Adrenal gland (tissue), 12 donors: ENCODE results near the gene FAM241A. TPM values are rescaled to one million over a fixed set of nuclear protein-coding genes. Genes with fewer than 3 reads are reported as not detected.
A peak's percentile ranks its signal among the peaks of the same experiment; 100 is the strongest.
"Not testable (repeated sequence)": the region's sequence is repeated elsewhere in the genome, so short reads cannot be mapped to it uniquely, and the experiment has no call there.

Experiments
- DNase-seq, 7 donors: peaks; one replicate each; pipeline ENCODE4 v3.0.0-alpha.2; 2019 to 2020
- H3K27ac ChIP-seq, 5 donors: fragments of 200-600 bp; sonication (generic) in 4 of 5; 1 replicate in 3 of 5; 2 replicates in 2 of 5; pipeline versions ENCODE4 v1.5.1 to v1.8.0; 2016 to 2020; ENCODE audit warnings: mild to moderate bottlenecking in 1 of 5
- H3K27me3 ChIP-seq: fragments of 200-600 bp; 2 replicates; pipeline ENCODE4 v1.8.0; 2021
- H3K36me3 ChIP-seq, 2 donors: fragments of 200-600 bp; replicated peaks in 1 of 2; 1 replicate in 1 of 2; 2 replicates in 1 of 2; pipeline versions ENCODE4 v1.5.1 to v1.8.0; 2018 to 2022
- H3K4me1 ChIP-seq, 2 donors: fragments of 200-600 bp; replicated peaks in 1 of 2; 1 replicate in 1 of 2; 2 replicates in 1 of 2; pipeline versions ENCODE4 v1.5.1 to v1.8.0; 2018 to 2021
- H3K4me3 ChIP-seq, 4 donors: fragments of 200-600 bp; sonication (generic) in 3 of 4; one replicate each; pipeline ENCODE4 v1.5.1; 2016 to 2018
- H3K9me3 ChIP-seq, 3 donors: fragments of 200-600 bp; sonication (generic) in 1 of 3; replicated peaks in 1 of 3; 1 replicate in 2 of 3; 2 replicates in 1 of 3; pipeline versions ENCODE4 v1.5.1 to v1.8.0; 2016 to 2021
- CTCF ChIP-seq, 6 experiments: fragments of 450-650 bp in 4 of 6; fragments of 200-600 bp in 2 of 6; sonication (generic) in 1 of 6; IDR thresholded peaks; 1 replicate in 5 of 6; 2 replicates in 1 of 6; pipeline versions ENCODE4 v1.5.1 to v1.8.0; 2016 to 2021; ENCODE audit warnings: antibody characterized with exemption in 6 of 6, mild to moderate bottlenecking in 2 of 6, moderate library complexity in 1 of 6
- POLR2A ChIP-seq, 2 donors: fragments of 450-650 bp; IDR thresholded peaks; one replicate each; pipeline ENCODE4 v1.6.1; 2017; ENCODE audit warnings: antibody characterized with exemption in 2 of 2, mild to moderate bottlenecking in 2 of 2, moderate library complexity in 1 of 2
- WGBS, 4 donors: extraction: QIAGEN DNeasy Blood & Tissue Kit in 2 of 4; methylation state at CpG; one replicate each; pipeline versions ENCODE4 v1.1.5 to v1.1.7; 2013 to 2017; 5-methylcytosine and 5-hydroxymethylcytosine counted together
- intact Hi-C, 2 donors: fragments of 100-400 bp; cut with DNase I; formaldehyde crosslinking; loops; one replicate each; pipeline versions ENCODE4 v1.14.1 to v1.15.0; 2022 to 2023
- polyA plus RNA-seq, 3 donors: library from polyadenylated mRNA; stranded (reverse); fragments of 200-250 nt in 2 of 3; fragments of 350-450 nt in 1 of 3; fragmentation: Illumina TruSeq in 1 of 3; extraction: RNeasy Lipid Tissue Mini Kit (QIAGEN cat#74804) in 1 of 3; gene quantifications; one replicate each; pipeline ENCODE4 v1.2.3, GENCODE V29; 2013 to 2014
- total RNA-seq, 9 donors: library from RNA; depleted of rRNA in 4 of 9; stranded (reverse); fragments of >200 nt in 4 of 9; fragments of 120-200 nt in 1 of 9; fragmentation: NEBNext Ultra II Directional in 1 of 9; extraction: Animal tissue kit (Norgen Biotek cat#: 25700) in 1 of 9; gene quantifications; one replicate each; pipeline versions ENCODE4 v1.1.0 to v1.2.4, GENCODE V29; 2013 to 2023
- donor health status: healthy with polysubstance abuse.
- donor health status: Bipolar disorder and iron deficiency.
- donor health status: DM: yes; HTN: yes; CAD: no.
- donor health status: DM: no; HTN: no; CAD: no.
- donor health status: DM: no; HTN: no; CAD: no.
- donor health status: DM: yes; HTN: yes; CAD: no.

FAM241A gene
- total and polyA plus RNA-seq, 12 donors = 0.55 to 4.6 (median 2.8) TPM

DNA sequence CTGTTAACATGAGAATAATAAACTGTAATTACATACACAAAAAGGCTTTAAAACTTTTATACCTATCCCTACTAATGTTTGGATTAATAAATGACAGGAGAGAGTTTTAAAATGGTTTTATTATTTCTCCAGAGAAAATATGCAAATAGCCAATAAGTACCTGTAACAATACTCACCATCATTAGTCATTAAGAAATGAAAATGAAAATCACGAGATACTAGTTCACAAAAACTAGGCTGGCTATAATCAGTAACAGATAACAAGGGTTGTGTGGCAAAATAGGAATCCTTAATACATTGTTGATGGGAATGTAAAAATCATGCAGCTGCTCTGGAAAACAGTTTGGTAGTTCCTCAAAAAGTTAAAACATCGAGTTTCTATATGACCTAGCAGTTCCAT lies 61.2 kb downstream of the FAM241A start:
- Histone ChIP-seq H3K27me3 (no peaks in the 10 kb centered on the region), H3K4me1 (no peaks in the 10 kb centered on the region), H3K27ac (no peak overlapping the region), H3K36me3 (no peaks in the 10 kb centered on the region), H3K4me3 (no peak overlapping the region), H3K9me3 (no peaks in the 10 kb centered on the region)
- 70 to 82% (median 77%) methylated on average over 2 of the region's 2 CpGs for WGBS, 4 donors
- TF ChIP-seq POLR2A (IDR thresholded peaks at IDR 0.05) = no peak
- TF ChIP-seq CTCF (IDR thresholded peaks at IDR 0.05) = no peak
- no peak for DNase-seq
- intact Hi-C loops = no loop called here

- H3K9me3 ChIP-seq, H3K36me3 ChIP-seq, intact Hi-C loops, H3K4me3 ChIP-seq, H3K4me1 ChIP-seq, H3K27ac ChIP-seq, H3K27me3 ChIP-seq: not testable (repeated sequence)
- 62 to 73% (median 66%) methylated on average over 7 of the region's 7 CpGs for WGBS, 4 donors
- peak in 3 of 7 donors; percentile 9 to 31 (median 15) for DNase-seq
Observed at GRCh38 chr4:112208137-112209095, 63.2 kb downstream of the FAM241A start.

DNA sequence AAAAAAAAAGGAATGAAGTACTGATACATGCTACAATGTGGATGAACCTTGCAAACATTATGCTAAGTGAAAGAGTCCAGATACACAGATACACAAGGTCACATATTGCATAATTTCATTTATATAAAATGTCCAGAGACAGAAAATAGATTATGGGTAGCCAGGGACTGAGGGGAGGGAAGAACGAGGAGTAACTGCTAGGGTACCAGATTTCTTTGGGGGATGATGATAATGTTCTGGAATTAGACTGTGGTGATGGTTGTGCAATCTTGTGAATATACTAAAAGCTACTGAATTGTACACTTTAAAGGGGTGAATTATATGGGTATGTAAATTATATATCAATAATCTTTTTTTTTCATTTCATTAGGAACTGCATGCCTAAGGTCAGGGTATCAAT lies 65.5 kb downstream of the FAM241A start:
- Histone ChIP-seq H3K4me1 (peaks cover 0 to 6% of the 10 kb centered on the region in 2 donors), H3K4me3 (no peak overlapping the region), H3K36me3 (no peaks in the 10 kb centered on the region), H3K9me3 (no peaks in the 10 kb centered on the region), H3K27me3 (no peaks in the 10 kb centered on the region), H3K27ac (no peak overlapping the region)
- 64 to 78% (median 68%) methylated on average over 1 of the region's 1 CpG for WGBS, 4 donors
- intact Hi-C loops = no loop called here
- DNase-seq = no peak
- no peak for TF ChIP-seq CTCF (IDR thresholded peaks at IDR 0.05)
- no peak for TF ChIP-seq POLR2A (IDR thresholded peaks at IDR 0.05)

DNA sequence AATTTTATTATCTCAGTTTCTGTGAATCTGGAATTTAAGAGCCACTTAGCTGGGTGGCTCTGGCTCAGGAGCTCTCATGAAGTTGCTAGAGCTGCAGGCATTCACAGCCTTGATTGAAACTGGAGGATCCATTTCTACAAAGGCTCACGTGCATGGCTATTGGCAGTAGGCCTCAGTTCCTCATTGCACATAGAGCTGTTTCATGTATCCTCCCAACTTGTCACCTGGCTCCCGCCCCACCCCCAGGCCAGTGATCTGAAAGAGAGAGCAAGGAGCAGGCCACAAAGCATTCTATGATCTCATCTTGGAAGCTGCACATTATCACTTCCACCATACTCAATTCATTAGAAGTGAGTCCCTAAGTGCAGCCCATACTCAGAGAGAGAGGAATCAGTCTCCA lies 67.8 kb downstream of the FAM241A start:
- Histone ChIP-seq H3K36me3 (no peaks in the 10 kb centered on the region), H3K9me3 (no peaks in the 10 kb centered on the region), H3K4me1 (peaks cover 0 to 6% of the 10 kb centered on the region in 2 donors), H3K27ac (no peak overlapping the region), H3K4me3 (no peak overlapping the region), H3K27me3 (no peaks in the 10 kb centered on the region)
- TF ChIP-seq POLR2A (IDR thresholded peaks at IDR 0.05) (no peak), CTCF (IDR thresholded peaks at IDR 0.05) (no peak)
- WGBS, 4 donors = 60 to 81% (median 78%) methylated on average over 2 of the region's 2 CpGs
- intact Hi-C loops = no loop called here
- DNase-seq = no peak

DNA sequence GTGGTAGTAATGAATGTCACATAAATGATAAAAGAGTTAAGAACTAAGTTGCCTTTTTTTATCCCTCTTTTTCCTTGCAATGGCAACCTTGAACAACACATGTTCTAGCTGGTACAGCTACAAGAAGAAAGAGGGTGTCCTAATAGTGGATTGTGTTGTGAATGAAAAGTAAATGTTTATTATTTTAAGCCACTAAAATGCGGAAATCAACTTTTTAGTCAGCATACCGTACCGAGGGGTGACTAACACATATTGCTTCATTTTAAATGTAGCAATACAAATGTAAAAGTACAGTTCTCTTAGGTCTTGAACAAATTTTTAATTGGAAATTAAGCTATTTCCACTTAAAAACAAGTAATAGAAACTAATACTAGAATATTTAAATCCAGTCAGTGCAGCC lies 68.6 kb downstream of the FAM241A start:
- intact Hi-C loops = no loop called here
- Histone ChIP-seq H3K27me3 (no peaks in the 10 kb centered on the region), H3K9me3 (no peaks in the 10 kb centered on the region), H3K4me3 (no peak overlapping the region), H3K36me3 (no peaks in the 10 kb centered on the region), H3K4me1 (peaks cover 0 to 6% of the 10 kb centered on the region in 2 donors), H3K27ac (no peak overlapping the region)
- 50 to 66% (median 62%) methylated on average over 3 of the region's 3 CpGs for WGBS, 4 donors
- no peak for DNase-seq
- TF ChIP-seq POLR2A (IDR thresholded peaks at IDR 0.05) (no peak), CTCF (IDR thresholded peaks at IDR 0.05) (no peak)
